B cell (primary cell): Measurements from ENCODE around the gene OLIG2. TPM values are rescaled to one million over a fixed set of nuclear protein-coding genes. Genes with fewer than 3 reads are reported as not detected.

Source experiments
- ATAC-seq: fragments of 200-7000 bp; cut with Tn5 transposase; one replicate; pipeline ENCODE4 v1.10.0; 2021; ENCODE audit warnings: low read depth, mild to moderate bottlenecking, moderate number of reproducible peaks, moderate library complexity
- CTCF ChIA-PET: fragments of 350-600 bp; sonication (Branson Sonifier 250); formaldehyde crosslinking; loops from one replicate; lab custom pipeline; 2021; ENCODE audit warnings: antibody characterized with exemption, inconsistent platforms; lab: Charles Lee
- POLR2A ChIA-PET: fragments of 350-600 bp; sonication (Branson Sonifier 250); formaldehyde crosslinking; loops from one replicate; lab custom pipeline; 2021; ENCODE audit warnings: antibody characterized with exemption; lab: Charles Lee
- DNase-seq: peaks from one replicate; pipeline ENCODE4 v3.0.0; 2013
- H2AFZ ChIP-seq: 2 replicates; pipeline ENCODE4 v1.6.1; 2012; ENCODE audit warnings: mild to moderate bottlenecking, low read depth, low read length; ENCODE audit not compliant: insufficient read depth, poor library complexity, severe bottlenecking
- H3K27ac ChIP-seq, 2 donors: 1 replicate in 1 of 2; 2 replicates in 1 of 2; pipeline ENCODE4 v1.5.1; 2012 to 2013; ENCODE audit warnings: low read length in 2 of 2, mild to moderate bottlenecking in 2 of 2, moderate library complexity in 1 of 2
- H3K27me3 ChIP-seq, 4 experiments: fragments of 200-600 bp in 1 of 4; sonication (generic) in 1 of 4; replicated peaks in 1 of 4; 1 replicate in 2 of 4; 2 replicates in 2 of 4; pipeline versions ENCODE4 v1.6.1 to v1.7.0; 2013 to 2016; ENCODE audit warnings: low read length in 3 of 4, mild to moderate bottlenecking in 2 of 4, mixed read lengths in 1 of 4, moderate library complexity in 1 of 4; ENCODE audit not compliant: insufficient read depth in 4 of 4, control insufficient read depth in 3 of 4; ENCODE audit errors: control extremely low read depth in 1 of 4
- H3K36me3 ChIP-seq, 2 experiments: replicated peaks in 1 of 2; 1 replicate in 1 of 2; 2 replicates in 1 of 2; pipeline versions ENCODE4 v1.6.1 to v1.7.1; 2013; ENCODE audit warnings: low read length in 1 of 2; ENCODE audit not compliant: insufficient read depth in 2 of 2, control insufficient read depth in 1 of 2; ENCODE audit errors: control extremely low read depth in 1 of 2, extremely low read depth in 1 of 2
- H3K4me1 ChIP-seq, 2 donors: fragments of 200-600 bp in 1 of 2; sonication (generic) in 1 of 2; 1 replicate in 1 of 2; 2 replicates in 1 of 2; pipeline versions ENCODE4 v1.5.1 to v1.6.1; 2013 to 2017; ENCODE audit warnings: low read length in 2 of 2; ENCODE audit not compliant: control insufficient read depth in 2 of 2, insufficient read depth in 2 of 2
- H3K4me2 ChIP-seq: replicated peaks from 2 replicates; pipeline ENCODE3; 2012; ENCODE audit warnings: mild to moderate bottlenecking, low read depth, low read length; ENCODE audit not compliant: poor library complexity, severe bottlenecking
- H3K4me3 ChIP-seq, 5 experiments: fragments of 200-600 bp in 1 of 5; sonication (generic) in 1 of 5; 1 replicate in 3 of 5; 2 replicates in 2 of 5; pipeline versions ENCODE4 v1.5.1 to v1.7.0; 2011 to 2016; ENCODE audit warnings: low read length in 4 of 5, mild to moderate bottlenecking in 4 of 5, low read depth in 2 of 5, control low read depth in 1 of 5, moderate library complexity in 1 of 5; ENCODE audit not compliant: insufficient read depth in 1 of 5; ENCODE audit errors: control extremely low read depth in 1 of 5, extremely low read depth in 1 of 5
- H3K79me2 ChIP-seq: fragments of 200-600 bp; sonication (generic); one replicate; pipeline ENCODE4 v1.6.0; 2016; ENCODE audit warnings: low read length; ENCODE audit not compliant: control insufficient read depth, insufficient read depth
- H3K9ac ChIP-seq: fragments of 200-600 bp; sonication (generic); 2 replicates; pipeline ENCODE4 v1.6.1; 2017; ENCODE audit warnings: mild to moderate bottlenecking, low read length, moderate library complexity
- H3K9me3 ChIP-seq, 3 donors: one replicate each; pipeline versions ENCODE4 v1.6.1 to v1.7.1; 2013; ENCODE audit warnings: low read length in 2 of 3; ENCODE audit not compliant: control insufficient read depth in 2 of 3, insufficient read depth in 1 of 3; ENCODE audit errors: control extremely low read depth in 1 of 3
- H4K20me1 ChIP-seq: 2 replicates; pipeline ENCODE4 v1.6.0; 2012; ENCODE audit warnings: mild to moderate bottlenecking, low read length; ENCODE audit not compliant: insufficient read depth, control insufficient read depth, poor library complexity, severe bottlenecking
- H3K27ac Mint-ChIP-seq: one replicate; pipeline ENCODE4 v1.8.0; 2021; ENCODE audit warnings: mixed read lengths
- H3K27me3 Mint-ChIP-seq: one replicate; pipeline ENCODE4 v1.8.0; 2021; ENCODE audit warnings: mixed read lengths
- H3K4me1 Mint-ChIP-seq: one replicate; pipeline ENCODE4 v1.8.0; 2021; ENCODE audit warnings: mixed read lengths
- H3K4me3 Mint-ChIP-seq: one replicate; pipeline ENCODE4 v1.8.0; 2021; ENCODE audit warnings: mixed read lengths
- H3K9me3 Mint-ChIP-seq: one replicate; pipeline ENCODE4 v1.8.0; 2022; ENCODE audit warnings: mixed read lengths; ENCODE audit not compliant: insufficient read depth
- EZH2 ChIP-seq: IDR thresholded peaks from 2 replicates; pipeline ENCODE4 v1.6.1; 2012; ENCODE audit warnings: borderline replicate concordance, low read depth, mild to moderate bottlenecking, moderate library complexity, low read length; ENCODE audit not compliant: insufficient read depth, poor library complexity, severe bottlenecking
- WGBS: methylation state at CpG from one replicate; pipeline ENCODE4 v1.1.5; 2013; ENCODE audit warnings: missing lambda C conversion rate; ENCODE audit not compliant: insufficient coverage; 5-methylcytosine and 5-hydroxymethylcytosine counted together
- intact Hi-C: fragments of 100-400 bp; cut with micrococcal nuclease; formaldehyde crosslinking; loops from one replicate; pipeline ENCODE4 v1.10.0; 2022
- polyA plus RNA-seq: library from polyadenylated mRNA; depleted of rRNA; stranded (reverse); fragments of >200 nt; gene quantifications from 2 replicates; pipeline ENCODE4 v1.2.3, GENCODE V29; 2012
- total RNA-seq, 2 donors: library from RNA; stranded (reverse); fragments of 120-200 nt in 1 of 2; gene quantifications; 1 replicate in 1 of 2; 2 replicates in 1 of 2; pipeline versions ENCODE4 v1.2.3 to v1.2.4, GENCODE V29; 2013 to 2022
- TF ChIP-seq, protein P1 (sequence below): fragments of 200-600 bp; IDR thresholded peaks from one replicate; pipeline ENCODE4 v1.8.0; 2022; ENCODE audit warnings: antibody characterized with exemption, mild to moderate bottlenecking

Gene OLIG2
- total and polyA plus RNA-seq, 2 donors (not counting 1 experiment from before 2014, with no cell fraction given): not detected

- CTCF ChIA-PET: no interaction called here
- H3K27me3 Mint-ChIP-seq: peaks cover 71% of the 10 kb centered on the region
- DNase-seq: peak; percentile 12
Measured at GRCh38 chr21:33071770-33072306, 46.1 kb downstream of the OLIG2 start.

GRCh38 chr21:33073636-33074035, 47.9 kb downstream of the OLIG2 start:
- no peaks in the 10 kb centered on the region for H4K20me1 ChIP-seq
- no peak overlapping the region for H3K4me3 ChIP-seq
- H3K9me3 ChIP-seq: peaks cover under 1 to 8% (median 2%) of the 10 kb centered on the region in 3 donors
- ChIA-PET POLR2A (no interaction called here), CTCF (no interaction called here)
- ATAC-seq: no peak
- Mint-ChIP-seq H3K27me3 (peaks cover 77% of the 10 kb centered on the region), H3K4me1 (peaks cover 18% of the 10 kb centered on the region), H3K9me3 (peaks cover 4% of the 10 kb centered on the region), H3K27ac (no peak overlapping the region), H3K4me3 (no peak overlapping the region)
- DNase-seq: no peak
- intact Hi-C loops: no loop called here
- H3K4me2 ChIP-seq: no peak overlapping the region
- H3K4me1 ChIP-seq: peaks cover 13 to 16% of the 10 kb centered on the region in 2 donors
- no peak overlapping the region for H3K27ac ChIP-seq
- no peak overlapping the region for H3K9ac ChIP-seq
- TF ChIP-seq, protein P1, sequence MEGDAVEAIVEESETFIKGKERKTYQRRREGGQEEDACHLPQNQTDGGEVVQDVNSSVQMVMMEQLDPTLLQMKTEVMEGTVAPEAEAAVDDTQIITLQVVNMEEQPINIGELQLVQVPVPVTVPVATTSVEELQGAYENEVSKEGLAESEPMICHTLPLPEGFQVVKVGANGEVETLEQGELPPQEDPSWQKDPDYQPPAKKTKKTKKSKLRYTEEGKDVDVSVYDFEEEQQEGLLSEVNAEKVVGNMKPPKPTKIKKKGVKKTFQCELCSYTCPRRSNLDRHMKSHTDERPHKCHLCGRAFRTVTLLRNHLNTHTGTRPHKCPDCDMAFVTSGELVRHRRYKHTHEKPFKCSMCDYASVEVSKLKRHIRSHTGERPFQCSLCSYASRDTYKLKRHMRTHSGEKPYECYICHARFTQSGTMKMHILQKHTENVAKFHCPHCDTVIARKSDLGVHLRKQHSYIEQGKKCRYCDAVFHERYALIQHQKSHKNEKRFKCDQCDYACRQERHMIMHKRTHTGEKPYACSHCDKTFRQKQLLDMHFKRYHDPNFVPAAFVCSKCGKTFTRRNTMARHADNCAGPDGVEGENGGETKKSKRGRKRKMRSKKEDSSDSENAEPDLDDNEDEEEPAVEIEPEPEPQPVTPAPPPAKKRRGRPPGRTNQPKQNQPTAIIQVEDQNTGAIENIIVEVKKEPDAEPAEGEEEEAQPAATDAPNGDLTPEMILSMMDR: no peak
- TF ChIP-seq EZH2: no peak
- 100% methylated on average over 1 of the region's 4 CpGs for WGBS
- H3K36me3 ChIP-seq: no peaks in the 10 kb centered on the region
- peaks cover 0 to 61% (median 30%) of the 10 kb centered on the region in 4 experiments for H3K27me3 ChIP-seq
- H3K79me2 ChIP-seq: no peaks in the 10 kb centered on the region
- no peak overlapping the region for H2AFZ ChIP-seq

More at GRCh38 chr21:33071770-33072306, 46.1 kb downstream of the OLIG2 start:
- Histone ChIP-seq H4K20me1 (no peaks in the 10 kb centered on the region), H2AFZ (no peak overlapping the region), H3K79me2 (no peaks in the 10 kb centered on the region), H3K4me1 (peaks cover 16% of the 10 kb centered on the region in 2 donors), H3K4me3 (peak overlapping the region in 4 of 5 experiments; percentile 20 to 32 (median 26)), H3K9me3 (peaks cover 3 to 8% (median 8%) of the 10 kb centered on the region in 3 donors), H3K9ac (peak overlapping the region; percentile 43), H3K27ac (no peak overlapping the region), H3K36me3 (no peaks in the 10 kb centered on the region), H3K27me3 (peaks cover 0 to 66% (median 38%) of the 10 kb centered on the region in 4 experiments), H3K4me2 (peak overlapping the region; percentile 74)
- Mint-ChIP-seq H3K4me3 (peak overlapping the region; percentile 23), H3K9me3 (peaks cover 4% of the 10 kb centered on the region), H3K27ac (no peak overlapping the region), H3K4me1 (peaks cover 18% of the 10 kb centered on the region)
- WGBS: 3% methylated on average over 32 of the region's 38 CpGs
- intact Hi-C loops: no loop called here
- POLR2A ChIA-PET: no interaction called here
- no peak for ATAC-seq
- TF ChIP-seq EZH2: no peak
- TF ChIP-seq, protein P1: no peak
